Skeletal muscle satellite cell (primary cell): ENCODE results near the gene ZDHHC14.
A peak's percentile ranks its signal among the peaks of the same experiment; 100 is the strongest.

ENCODE experiments used
- H3K27me3 ChIP-seq: 2 replicates; pipeline ENCODE4 v1.7.0; 2013; ENCODE audit warnings: low read length; ENCODE audit not compliant: control insufficient read depth, insufficient read depth
- H3K36me3 ChIP-seq: 2 replicates; pipeline ENCODE4 v1.7.0; 2013; ENCODE audit warnings: mild to moderate bottlenecking, control low read depth, low read length; ENCODE audit not compliant: insufficient read depth
- H3K4me1 ChIP-seq: 2 replicates; pipeline ENCODE4 v1.7.0; 2013; ENCODE audit warnings: low read length; ENCODE audit not compliant: control insufficient read depth, insufficient read depth
- H3K4me2 ChIP-seq: 2 replicates; pipeline ENCODE4 v1.7.0; 2013; ENCODE audit warnings: mild to moderate bottlenecking, low read length
- H3K4me3 ChIP-seq: 2 replicates; pipeline ENCODE4 v1.7.0; 2013; ENCODE audit warnings: low read length
- H3K9ac ChIP-seq: 2 replicates; pipeline ENCODE4 v1.7.0; 2013; ENCODE audit warnings: mild to moderate bottlenecking, low read depth, low read length, moderate library complexity
- H3K9me3 ChIP-seq: replicated peaks from 2 replicates; pipeline ENCODE4 v1.7.0; 2013; ENCODE audit warnings: mild to moderate bottlenecking, control low read depth, low read length

The ZDHHC14 gene

GRCh38 chr6:157608221-157609075 lies 227.5 kb downstream of the ZDHHC14 start:
- Histone ChIP-seq H3K36me3 (no peaks in the 10 kb centered on the region), H3K4me1 (peaks cover 14% of the 10 kb centered on the region), H3K4me2 (no peak overlapping the region), H3K4me3 (no peak overlapping the region), H3K27me3 (no peaks in the 10 kb centered on the region), H3K9ac (no peak overlapping the region), H3K9me3 (no peaks in the 10 kb centered on the region)

- H3K9ac ChIP-seq, result no peak overlapping the region
- no peaks in the 10 kb centered on the region for H3K9me3 ChIP-seq
- peaks cover 21% of the 10 kb centered on the region for H3K4me1 ChIP-seq
- no peaks in the 10 kb centered on the region for H3K27me3 ChIP-seq
- no peak overlapping the region for H3K4me3 ChIP-seq
- no peaks in the 10 kb centered on the region for H3K36me3 ChIP-seq
- no peak overlapping the region for H3K4me2 ChIP-seq
Observed at GRCh38 chr6:157609117-157609516, 228.1 kb downstream of the ZDHHC14 start.

- H3K4me2 ChIP-seq, result no peak overlapping the region
- H3K27me3 ChIP-seq, result no peaks in the 10 kb centered on the region
- H3K36me3 ChIP-seq, result no peaks in the 10 kb centered on the region
- H3K9ac ChIP-seq, result no peak overlapping the region
- H3K9me3 ChIP-seq, result no peaks in the 10 kb centered on the region
- peaks cover 25% of the 10 kb centered on the region for H3K4me1 ChIP-seq
- no peak overlapping the region for H3K4me3 ChIP-seq
Observed at GRCh38 chr6:157609556-157609955, 228.6 kb downstream of the ZDHHC14 start.

GRCh38 chr6:157610451-157610999 lies 229.5 kb downstream of the ZDHHC14 start:
- H3K4me2 ChIP-seq, result no peak overlapping the region
- no peak overlapping the region for H3K9ac ChIP-seq
- no peaks in the 10 kb centered on the region for H3K36me3 ChIP-seq
- no peaks in the 10 kb centered on the region for H3K9me3 ChIP-seq
- no peaks in the 10 kb centered on the region for H3K27me3 ChIP-seq
- H3K4me3 ChIP-seq, result no peak overlapping the region
- peaks cover 34% of the 10 kb centered on the region for H3K4me1 ChIP-seq

- H3K9me3 ChIP-seq, result no peaks in the 10 kb centered on the region
- no peak overlapping the region for H3K9ac ChIP-seq
- no peak overlapping the region for H3K4me2 ChIP-seq
- H3K36me3 ChIP-seq, result no peaks in the 10 kb centered on the region
- no peak overlapping the region for H3K4me3 ChIP-seq
- no peaks in the 10 kb centered on the region for H3K27me3 ChIP-seq
- peaks cover 35% of the 10 kb centered on the region for H3K4me1 ChIP-seq
Observed at GRCh38 chr6:157611406-157611805, 230.4 kb downstream of the ZDHHC14 start.

- Histone ChIP-seq H3K9me3 (no peaks in the 10 kb centered on the region), H3K4me1 (peaks cover 35% of the 10 kb centered on the region), H3K4me2 (peak overlapping the region; percentile 81), H3K9ac (peak overlapping the region; percentile 11), H3K36me3 (no peaks in the 10 kb centered on the region), H3K4me3 (peak overlapping the region; percentile 64), H3K27me3 (no peaks in the 10 kb centered on the region)
Observed at GRCh38 chr6:157613011-157613522, 232.1 kb downstream of the ZDHHC14 start.

- Histone ChIP-seq H3K9ac (no peak overlapping the region), H3K4me1 (peaks cover 35% of the 10 kb centered on the region), H3K9me3 (no peaks in the 10 kb centered on the region), H3K4me3 (no peak overlapping the region), H3K36me3 (no peaks in the 10 kb centered on the region), H3K27me3 (no peaks in the 10 kb centered on the region), H3K4me2 (peak overlapping the region; percentile 81)
Observed at GRCh38 chr6:157614026-157614568, 233.1 kb downstream of the ZDHHC14 start.

- Histone ChIP-seq H3K9me3 (no peaks in the 10 kb centered on the region), H3K9ac (no peak overlapping the region), H3K4me1 (peaks cover 35% of the 10 kb centered on the region), H3K4me3 (no peak overlapping the region), H3K27me3 (no peaks in the 10 kb centered on the region), H3K4me2 (no peak overlapping the region), H3K36me3 (no peaks in the 10 kb centered on the region)
Observed at GRCh38 chr6:157615420-157615769, 234.4 kb downstream of the ZDHHC14 start.

GRCh38 chr6:157615951-157616350 lies 235.0 kb downstream of the ZDHHC14 start:
- Histone ChIP-seq H3K9ac (no peak overlapping the region), H3K4me3 (no peak overlapping the region), H3K36me3 (no peaks in the 10 kb centered on the region), H3K4me2 (no peak overlapping the region), H3K4me1 (peaks cover 35% of the 10 kb centered on the region), H3K27me3 (no peaks in the 10 kb centered on the region), H3K9me3 (no peaks in the 10 kb centered on the region)

GRCh38 chr6:157620944-157621343 lies 240.0 kb downstream of the ZDHHC14 start:
- Histone ChIP-seq H3K9me3 (no peaks in the 10 kb centered on the region), H3K4me1 (peaks cover 4% of the 10 kb centered on the region), H3K9ac (no peak overlapping the region), H3K36me3 (no peaks in the 10 kb centered on the region), H3K27me3 (no peaks in the 10 kb centered on the region), H3K4me2 (no peak overlapping the region), H3K4me3 (no peak overlapping the region)

- H3K27me3 ChIP-seq, result no peaks in the 10 kb centered on the region
- no peaks in the 10 kb centered on the region for H3K36me3 ChIP-seq
- no peak overlapping the region for H3K4me2 ChIP-seq
- H3K4me1 ChIP-seq, result peaks cover 4% of the 10 kb centered on the region
- no peak overlapping the region for H3K9ac ChIP-seq
- no peak overlapping the region for H3K4me3 ChIP-seq
- H3K9me3 ChIP-seq, result no peaks in the 10 kb centered on the region
Observed at GRCh38 chr6:157621406-157621805, 240.4 kb downstream of the ZDHHC14 start.
